NCI-H2081 (cell line): ENCODE data around the gene PARS2.
A peak's percentile ranks its signal among the peaks of the same experiment; 100 is the strongest.

ENCODE experiments used
- DNase-seq, 2 experiments: peaks; one replicate each; lab custom pipeline; 2025; lab: John Stamatoyannopoulos, UW

PARS2 gene

GRCh38 chr1:54736685-54737084 is 27.6 kb downstream of the PARS2 start:
- no peak for DNase-seq

GRCh38 chr1:54728027-54728426 is 36.3 kb downstream of the PARS2 start:
- no peak for DNase-seq

DNA sequence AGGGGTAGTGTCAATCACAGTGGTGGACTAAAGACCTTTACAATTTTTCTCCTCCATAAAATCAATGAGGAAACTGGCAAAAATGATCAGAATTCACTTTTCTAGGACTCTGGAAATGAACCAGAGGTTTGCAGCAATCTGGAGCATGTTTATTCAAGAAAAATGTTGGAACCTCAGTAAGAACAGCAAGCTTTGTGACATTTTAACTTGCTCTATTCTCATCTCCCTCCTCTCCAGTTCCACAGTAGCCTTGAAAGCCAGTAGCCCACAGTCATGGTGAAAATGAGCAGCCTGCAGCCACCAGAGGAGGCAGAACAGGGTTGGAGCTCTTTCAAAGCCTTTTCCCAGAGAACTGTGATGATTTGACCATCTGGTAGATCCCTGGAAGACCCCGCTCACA is 39.6 kb downstream of the PARS2 start:
- DNase-seq: no peak

DNA sequence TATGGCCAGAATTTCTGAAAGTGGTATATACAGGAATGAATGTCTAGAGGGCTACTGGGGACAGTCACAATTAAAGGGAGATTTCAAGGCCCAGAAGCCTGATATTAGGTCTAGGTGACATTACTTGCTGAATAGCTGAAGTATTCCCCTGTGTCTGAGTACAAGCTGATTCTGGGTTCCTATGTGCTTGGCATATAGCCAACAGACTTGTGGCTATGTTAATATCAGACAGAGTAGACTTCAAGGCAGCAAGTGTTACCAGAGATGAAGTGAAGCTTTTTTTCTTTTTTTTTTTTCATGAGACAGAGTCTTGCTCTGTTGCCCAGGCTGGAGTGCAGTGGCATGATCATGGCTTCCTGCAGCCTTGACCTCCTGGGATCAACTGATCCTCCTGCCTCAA is 40.3 kb downstream of the PARS2 start:
- no peak for DNase-seq

DNA sequence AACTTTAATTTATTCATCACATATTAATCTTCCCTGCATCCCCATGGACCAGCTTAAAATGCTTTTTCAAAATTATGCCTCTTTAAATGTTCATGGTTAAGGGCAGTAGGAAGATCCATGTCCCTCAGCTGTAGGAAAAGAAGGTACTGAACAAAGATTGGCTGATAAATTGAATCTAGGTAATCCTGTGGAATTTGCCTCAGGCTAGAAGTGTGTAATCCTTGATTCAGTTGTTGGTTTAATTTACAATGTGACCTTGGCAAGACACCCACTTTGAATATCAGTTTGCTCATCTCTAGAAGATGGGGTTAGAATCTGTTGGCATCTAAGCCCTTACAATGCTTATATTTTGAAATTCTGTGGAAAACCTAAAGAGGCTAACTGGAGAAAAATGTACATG is 42.6 kb downstream of the PARS2 start:
- no peak for DNase-seq

DNA sequence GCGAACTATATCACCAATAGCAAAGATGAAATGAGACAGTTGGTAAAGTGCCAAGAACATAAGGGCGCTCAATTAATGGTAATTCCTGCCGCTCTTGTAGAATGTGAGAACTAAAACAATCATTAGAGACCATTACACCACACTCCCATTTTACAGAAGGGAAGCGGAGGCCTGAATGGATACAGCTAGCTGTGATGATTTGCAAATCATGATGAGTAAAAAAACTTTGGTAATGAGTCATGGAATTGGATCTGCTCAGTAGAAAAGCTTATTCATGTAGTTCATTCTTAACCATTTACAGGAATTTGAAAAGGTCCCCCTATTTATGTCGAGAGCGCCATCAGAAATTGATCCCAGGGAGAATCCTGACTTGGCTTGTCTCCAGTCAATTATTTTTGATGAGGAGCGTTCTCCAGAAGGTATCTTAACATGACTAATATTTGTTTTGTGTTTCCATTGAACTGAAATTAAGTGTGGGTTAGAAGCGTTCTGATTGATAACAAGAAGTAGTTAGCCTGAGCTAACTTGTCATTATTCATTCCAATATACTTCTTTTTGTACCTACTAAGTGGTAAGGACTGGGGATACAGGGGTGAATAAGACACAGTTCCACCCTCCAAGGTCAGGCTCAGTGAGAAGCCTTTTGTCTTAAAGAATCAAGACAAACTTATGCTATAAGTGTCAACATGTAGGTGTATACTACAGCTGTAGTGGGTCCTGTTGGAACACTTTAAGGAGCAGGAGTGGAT is 47.9 kb downstream of the PARS2 start:
- DNase-seq: no peak

GRCh38 chr1:54715493-54716298 is 48.6 kb downstream of the PARS2 start, which contains the start of gene TTC4:
TTC4 (plus strand) TSS chr1:54715861; CDS start chr1:54715909, 48 bp downstream.
- peak; percentile 82 to 85 for DNase-seq

DNA sequence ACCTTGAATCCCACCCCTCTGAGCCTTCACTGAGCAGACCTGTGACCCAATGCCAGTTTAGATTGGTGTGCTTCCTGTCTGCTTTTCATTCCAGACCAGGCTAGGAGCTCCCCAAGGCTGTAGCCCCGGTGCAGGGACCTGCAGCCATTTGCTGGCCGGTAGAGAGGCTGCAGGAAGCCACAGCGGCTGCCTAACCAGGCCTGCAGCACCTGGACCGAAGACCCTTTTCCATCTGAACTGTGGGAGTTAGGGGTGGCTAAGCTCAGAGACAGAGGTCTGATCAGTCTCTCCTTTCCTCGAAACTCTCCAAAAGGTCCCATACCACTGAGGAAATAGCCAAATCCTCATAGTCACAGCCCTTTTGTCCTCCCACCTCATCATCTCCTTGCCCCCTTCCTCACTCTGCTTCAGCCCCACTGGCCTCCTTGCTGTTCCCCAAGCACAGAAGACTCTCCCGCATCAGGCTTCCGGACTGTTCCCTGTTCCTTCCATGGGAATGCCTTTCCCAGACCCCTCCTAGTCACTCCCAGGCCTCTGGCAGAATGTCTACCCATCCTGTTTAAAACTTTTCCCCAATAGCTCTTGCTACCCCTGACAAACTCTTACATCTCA is 49.3 kb downstream of the PARS2 start:
- no peak for DNase-seq

GRCh38 chr1:54711536-54711935 is 52.8 kb downstream of the PARS2 start:
- DNase-seq: no peak

DNA sequence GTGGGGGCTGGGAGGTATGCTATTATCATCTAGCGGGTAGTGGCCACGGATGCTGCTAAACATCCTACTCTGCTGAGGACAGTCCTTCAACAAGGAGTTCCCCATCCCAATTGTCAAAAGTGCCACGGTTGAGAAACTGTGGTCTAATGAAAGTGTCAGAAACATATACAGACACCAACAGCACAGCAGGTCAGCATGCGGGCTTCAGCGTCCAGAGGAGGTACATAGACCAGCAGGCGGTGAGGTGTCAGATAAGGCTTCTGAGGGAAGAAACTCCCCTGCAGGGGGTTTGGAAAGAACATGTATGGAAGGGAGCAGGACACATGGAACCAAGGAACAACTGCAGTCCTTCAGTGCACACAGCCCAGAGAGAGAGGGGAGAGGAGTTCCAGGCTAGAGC is 53.5 kb downstream of the PARS2 start:
- no peak for DNase-seq

GRCh38 chr1:54710434-54710833 is 53.9 kb downstream of the PARS2 start:
- no peak for DNase-seq

DNA sequence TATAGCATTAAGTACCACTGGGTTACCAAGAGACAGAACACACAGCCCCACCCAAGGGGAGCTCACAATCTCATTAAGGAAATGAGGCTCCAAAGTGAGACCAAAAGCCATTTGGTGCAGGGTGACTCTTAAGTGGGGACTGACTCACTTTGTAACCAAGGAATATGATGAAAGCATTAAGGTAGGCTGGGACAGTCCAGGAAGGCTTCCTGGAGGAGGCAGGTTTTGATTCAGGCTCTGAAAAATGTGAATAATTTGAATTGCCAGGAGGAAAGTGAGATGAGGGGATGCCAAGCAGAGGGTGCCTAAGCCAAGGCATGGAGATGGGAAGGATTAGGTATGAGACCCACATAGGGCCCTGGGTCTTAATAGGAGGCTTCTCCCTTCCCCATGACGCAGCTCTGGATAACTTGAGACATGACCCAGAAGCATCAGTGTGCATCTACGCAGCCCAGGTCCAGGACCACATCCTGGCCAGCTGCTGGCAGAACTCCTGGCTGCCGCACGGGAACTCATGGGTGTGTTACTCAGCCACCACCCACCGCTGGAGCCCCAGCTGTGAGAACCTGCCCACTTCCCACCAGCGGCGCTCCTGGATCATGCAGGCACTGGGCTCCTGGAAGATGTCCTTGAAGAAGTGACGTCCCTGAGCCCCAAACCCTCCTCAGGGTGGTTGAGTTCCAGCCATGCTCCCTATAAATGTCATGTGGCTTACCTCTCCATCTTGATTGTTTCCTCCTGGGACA is 54.6 kb downstream of the PARS2 start:
- DNase-seq: no peak

DNA sequence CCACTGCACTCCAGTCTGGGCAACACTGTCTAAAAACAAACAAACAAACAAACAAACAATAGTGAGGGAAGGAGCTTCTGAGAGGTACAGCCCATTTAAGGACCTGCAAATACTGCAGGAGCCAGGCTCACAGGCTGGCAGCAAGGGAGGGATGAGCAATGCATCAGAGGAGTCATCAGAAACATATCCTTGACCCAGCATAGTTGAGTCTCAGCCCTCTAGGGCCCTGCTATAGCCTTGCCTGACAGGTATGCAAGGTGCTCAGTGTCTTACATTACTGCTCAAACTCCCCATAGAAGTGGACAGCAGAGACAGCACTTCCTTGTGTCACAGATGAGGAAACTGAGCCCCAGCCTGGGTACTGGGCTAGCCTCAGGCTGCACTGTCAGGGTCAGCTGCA is 55.9 kb downstream of the PARS2 start:
- no peak for DNase-seq
